K562 (cell line): Measurements from ENCODE around the gene FBXW8. TPM values are rescaled to one million over a fixed set of nuclear protein-coding genes. Genes with fewer than 3 reads are reported as not detected.

Experiments
- BCOR ChIP-seq: fragments of 450-650 bp; IDR thresholded peaks from 2 replicates; pipeline ENCODE4 v1.6.1; 2016
- CBX1 ChIP-seq: sonication (generic); IDR thresholded peaks from 2 replicates; pipeline ENCODE4 v1.6.1; 2016; ENCODE audit warnings: antibody characterized with exemption, low read depth, mild to moderate bottlenecking
- DDX20 ChIP-seq: fragments of 450-650 bp; IDR thresholded peaks from 2 replicates; pipeline ENCODE4 v1.6.1; 2016; ENCODE audit warnings: missing genetic modification characterization, low read depth, mild to moderate bottlenecking, missing compliant biosample characterization, moderate library complexity
- ETV1 ChIP-seq: fragments of 450-650 bp; conservative IDR thresholded peaks from 2 replicates; pipeline ENCODE4 v1.6.1; 2016; ENCODE audit warnings: missing genetic modification characterization, control low read depth, low read depth, missing compliant biosample characterization
- GABPA ChIP-seq: fragments of 200-800 bp; sonication (Bioruptor generic); conservative IDR thresholded peaks from 2 replicates; pipeline ENCODE4 v1.6.1; 2016; ENCODE audit warnings: low read depth, missing genetic modification characterization, missing compliant biosample characterization
- GABPB1 ChIP-seq: sonication (generic); formaldehyde crosslinking; IDR thresholded peaks from 2 replicates; pipeline ENCODE4 v1.8.0; 2022; ENCODE audit warnings: mild to moderate bottlenecking, missing genetic modification reagents
- HMBOX1 ChIP-seq: sonication (generic); IDR thresholded peaks from 2 replicates; pipeline ENCODE4 v1.6.1; 2016
- L3MBTL2 ChIP-seq: fragments of 450-650 bp; IDR thresholded peaks from 2 replicates; pipeline ENCODE4 v1.6.1; 2016; ENCODE audit warnings: mild to moderate bottlenecking, moderate library complexity
- SOX6 ChIP-seq: fragments of 450-650 bp; IDR thresholded peaks from 2 replicates; pipeline ENCODE4 v1.6.1; 2014; ENCODE audit warnings: mild to moderate bottlenecking
- TCF3 ChIP-seq: sonication (generic); formaldehyde crosslinking; IDR thresholded peaks from 2 replicates; pipeline ENCODE4 v1.4.0; 2020; ENCODE audit warnings: mild to moderate bottlenecking, missing genetic modification reagents
- TEAD4 ChIP-seq, 2 experiments: sonication (generic) in 1 of 2; formaldehyde crosslinking in 1 of 2; IDR thresholded peaks; 2 replicates each; pipeline versions ENCODE4 v1.6.1 to v1.8.0; 2012 to 2022; ENCODE audit warnings: borderline replicate concordance in 1 of 2, inconsistent platforms in 1 of 2, low read length in 1 of 2, mild to moderate bottlenecking in 1 of 2, missing genetic modification reagents in 1 of 2
- TOE1 ChIP-seq, 2 experiments: fragments of 450-650 bp in 1 of 2; sonication (generic) in 1 of 2; formaldehyde crosslinking in 1 of 2; IDR thresholded peaks; 2 replicates each; pipeline versions ENCODE4 v1.7.1 to v1.8.0; 2016 to 2022; ENCODE audit warnings: borderline replicate concordance in 2 of 2, mild to moderate bottlenecking in 2 of 2, antibody characterized with exemption in 1 of 2, inconsistent platforms in 1 of 2, low read depth in 1 of 2, missing genetic modification reagents in 1 of 2, moderate library complexity in 1 of 2
- YY1 ChIP-seq, 3 experiments: IDR thresholded peaks; 2 replicates each; pipeline ENCODE4 v1.6.1; 2011; ENCODE audit warnings: low read length in 2 of 3, mild to moderate bottlenecking in 2 of 3, moderate library complexity in 2 of 3, borderline replicate concordance in 1 of 3, control low read depth in 1 of 3, low read depth in 1 of 3; ENCODE audit not compliant: insufficient read depth in 3 of 3, insufficient replicate concordance in 2 of 3, control insufficient read depth in 1 of 3, insufficient read length in 1 of 3; ENCODE audit errors: extremely low read depth in 1 of 3
- ZNF354B ChIP-seq: fragments of 250-450 bp; sonication (Bioruptor Pico); IDR thresholded peaks from 2 replicates; pipeline ENCODE4 v1.4.0; 2020
- polyA plus RNA-seq, 8 experiments: library from polyadenylated mRNA; depleted of rRNA in 4 of 8; stranded (reverse) in 5 of 8; unstranded in 3 of 8; fragments of >200 nt; fragmentation: Nextera tagmentation in 2 of 8; fragmentation: Illumina TruSeq in 1 of 8; extraction: Ambion mirVana in 2 of 8; extraction: Trizol in 1 of 8; gene quantifications; 2 replicates each; pipeline versions ENCODE4 v1.2.1 to v1.2.3, GENCODE V29; 2011 to 2014; ENCODE audit warnings: inconsistent platforms in 1 of 8, missing spikeins in 1 of 8
- total RNA-seq, 7 experiments: library from RNA; depleted of rRNA in 6 of 7; stranded (reverse); fragments of >200 nt in 6 of 7; fragmentation: Illumina TruSeq in 2 of 7; extraction: Trizol in 2 of 7; gene quantifications; 2 replicates each; pipeline versions ENCODE4 v1.2.1 to v1.2.3, GENCODE V29; 2011 to 2021; ENCODE audit warnings: low replicate concordance in 1 of 7
- TF ChIP-seq, protein P1 (sequence below), 2 experiments: fragments of 450-650 bp; conservative IDR thresholded peaks; 2 replicates each; pipeline ENCODE4 v1.6.1; 2017; ENCODE audit warnings: mild to moderate bottlenecking in 2 of 2, moderate library complexity in 2 of 2
- TF ChIP-seq, protein P2 (sequence below), 2 experiments: fragments of 250-450 bp in 1 of 2; fragments of 450-650 bp in 1 of 2; sonication (Bioruptor Pico) in 1 of 2; IDR thresholded peaks; 2 replicates each; pipeline versions ENCODE4 v1.6.1 to v1.8.0; 2016 to 2021; ENCODE audit warnings: mild to moderate bottlenecking in 2 of 2, moderate library complexity in 2 of 2, missing compliant biosample characterization in 1 of 2, missing genetic modification characterization in 1 of 2
- TF ChIP-seq, protein P3 (sequence below), 2 experiments: fragments of 200-800 bp in 1 of 2; sonication (Bioruptor generic) in 1 of 2; sonication (generic) in 1 of 2; formaldehyde crosslinking in 1 of 2; IDR thresholded peaks in 1 of 2; conservative IDR thresholded peaks in 1 of 2; 2 replicates each; pipeline versions ENCODE4 v1.5.0 to v1.6.1; 2016 to 2020; ENCODE audit warnings: missing compliant biosample characterization in 1 of 2, missing genetic modification characterization in 1 of 2, missing genetic modification reagents in 1 of 2
- TF ChIP-seq, protein P4 (sequence below), 3 experiments: IDR thresholded peaks in 2 of 3; conservative IDR thresholded peaks in 1 of 3; 2 replicates each; pipeline ENCODE4 v1.5.1; 2011 to 2012; ENCODE audit warnings: low read length in 3 of 3, mild to moderate bottlenecking in 3 of 3, control low read depth in 2 of 3, improper control_type of control experiment in 1 of 3, inconsistent platforms in 1 of 3, low read depth in 1 of 3, mixed read lengths in 1 of 3, moderate library complexity in 1 of 3; ENCODE audit not compliant: insufficient read depth in 2 of 3

Gene FBXW8
- total and polyA plus RNA-seq, 9 of the 15 experiments (the other 6 are each of a cell fraction or from before 2014, with no cell fraction given) = 0.58 to 8.3 (median 4.4) TPM

GRCh38 chr12:116919247-116919661 is 8.5 kb downstream of the FBXW8 start (continued):
- peak; percentile 93 for TF ChIP-seq ETV1 (tag)
- TF ChIP-seq GABPB1 (CRISPR knock-in tag) = peak; percentile 54; the same call in 1 of the 2 replicates
- TF ChIP-seq, protein P1, sequence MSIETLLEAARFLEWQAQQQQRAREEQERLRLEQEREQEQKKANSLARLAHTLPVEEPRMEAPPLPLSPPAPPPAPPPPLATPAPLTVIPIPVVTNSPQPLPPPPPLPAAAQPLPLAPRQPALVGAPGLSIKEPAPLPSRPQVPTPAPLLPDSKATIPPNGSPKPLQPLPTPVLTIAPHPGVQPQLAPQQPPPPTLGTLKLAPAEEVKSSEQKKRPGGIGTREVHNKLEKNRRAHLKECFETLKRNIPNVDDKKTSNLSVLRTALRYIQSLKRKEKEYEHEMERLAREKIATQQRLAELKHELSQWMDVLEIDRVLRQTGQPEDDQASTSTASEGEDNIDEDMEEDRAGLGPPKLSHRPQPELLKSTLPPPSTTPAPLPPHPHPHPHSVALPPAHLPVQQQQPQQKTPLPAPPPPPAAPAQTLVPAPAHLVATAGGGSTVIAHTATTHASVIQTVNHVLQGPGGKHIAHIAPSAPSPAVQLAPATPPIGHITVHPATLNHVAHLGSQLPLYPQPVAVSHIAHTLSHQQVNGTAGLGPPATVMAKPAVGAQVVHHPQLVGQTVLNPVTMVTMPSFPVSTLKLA (conservative IDR thresholded peaks at IDR 0.05) = peak in 1 of 2 experiments; percentile 44; a peak in 1 of 4 replicates
- TF ChIP-seq, protein P2, sequence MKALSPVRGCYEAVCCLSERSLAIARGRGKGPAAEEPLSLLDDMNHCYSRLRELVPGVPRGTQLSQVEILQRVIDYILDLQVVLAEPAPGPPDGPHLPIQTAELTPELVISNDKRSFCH (CRISPR knock-in tag; IDR thresholded peaks at IDR 0.05) = no peak
- TF ChIP-seq, protein P2 (tag; IDR thresholded peaks at IDR 0.05) = peak; percentile 83
- peak; percentile 81 for TF ChIP-seq ZNF354B (CRISPR knock-in tag)
- TF ChIP-seq DDX20 (tag) = 0 out of 2 replicates have a peak, but pooled peaks have one; percentile 6
- TF ChIP-seq TEAD4 (IDR thresholded peaks at IDR 0.05; ENCODE audit: low read length) = peak; percentile 75
- no peak for TF ChIP-seq TEAD4 (CRISPR knock-in tag; IDR thresholded peaks at IDR 0.05; ENCODE audit: borderline replicate concordance)
- TF ChIP-seq TOE1 (IDR thresholded peaks at IDR 0.05; ENCODE audit: borderline replicate concordance) = 0 out of 2 replicates have a peak, but pooled peaks have one; percentile 15
- TF ChIP-seq TOE1 (CRISPR knock-in tag; IDR thresholded peaks at IDR 0.05; ENCODE audit: borderline replicate concordance, low read depth) = no peak
- TF ChIP-seq TCF3 = peak; percentile 82
- TF ChIP-seq HMBOX1 = peak; percentile 100
- peak in 1 of 3 experiments; percentile 27 for TF ChIP-seq YY1 (IDR thresholded peaks at IDR 0.05; ENCODE audit: borderline replicate concordance in 1 of 3, control insufficient read depth in 1 of 3, extremely low read depth in 1 of 3, insufficient read depth in 3 of 3, insufficient read length in 1 of 3, insufficient replicate concordance in 2 of 3, low read depth in 1 of 3, low read length in 2 of 3)
- peak; percentile 58; the same call in 1 of the 2 replicates for TF ChIP-seq GABPA (tag)
- TF ChIP-seq L3MBTL2 = peak; percentile 59; the same call in 1 of the 2 replicates
- TF ChIP-seq CBX1 = no peak
- TF ChIP-seq BCOR = peak; percentile 61; the same call in 1 of the 2 replicates
- peak; percentile 64; the same call in 1 of the 2 replicates for TF ChIP-seq SOX6
- TF ChIP-seq, protein P3, sequence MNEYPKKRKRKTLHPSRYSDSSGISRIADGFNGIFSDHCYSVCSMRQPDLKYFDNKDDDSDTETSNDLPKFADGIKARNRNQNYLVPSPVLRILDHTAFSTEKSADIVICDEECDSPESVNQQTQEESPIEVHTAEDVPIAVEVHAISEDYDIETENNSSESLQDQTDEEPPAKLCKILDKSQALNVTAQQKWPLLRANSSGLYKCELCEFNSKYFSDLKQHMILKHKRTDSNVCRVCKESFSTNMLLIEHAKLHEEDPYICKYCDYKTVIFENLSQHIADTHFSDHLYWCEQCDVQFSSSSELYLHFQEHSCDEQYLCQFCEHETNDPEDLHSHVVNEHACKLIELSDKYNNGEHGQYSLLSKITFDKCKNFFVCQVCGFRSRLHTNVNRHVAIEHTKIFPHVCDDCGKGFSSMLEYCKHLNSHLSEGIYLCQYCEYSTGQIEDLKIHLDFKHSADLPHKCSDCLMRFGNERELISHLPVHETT (CRISPR knock-in tag; conservative IDR thresholded peaks at IDR 0.05 in 1 of 2, IDR thresholded peaks at IDR 0.05 in 1 of 2) = peak in 1 of 2 experiments; percentile 70; a peak in 1 of 4 replicates
- TF ChIP-seq, protein P4, sequence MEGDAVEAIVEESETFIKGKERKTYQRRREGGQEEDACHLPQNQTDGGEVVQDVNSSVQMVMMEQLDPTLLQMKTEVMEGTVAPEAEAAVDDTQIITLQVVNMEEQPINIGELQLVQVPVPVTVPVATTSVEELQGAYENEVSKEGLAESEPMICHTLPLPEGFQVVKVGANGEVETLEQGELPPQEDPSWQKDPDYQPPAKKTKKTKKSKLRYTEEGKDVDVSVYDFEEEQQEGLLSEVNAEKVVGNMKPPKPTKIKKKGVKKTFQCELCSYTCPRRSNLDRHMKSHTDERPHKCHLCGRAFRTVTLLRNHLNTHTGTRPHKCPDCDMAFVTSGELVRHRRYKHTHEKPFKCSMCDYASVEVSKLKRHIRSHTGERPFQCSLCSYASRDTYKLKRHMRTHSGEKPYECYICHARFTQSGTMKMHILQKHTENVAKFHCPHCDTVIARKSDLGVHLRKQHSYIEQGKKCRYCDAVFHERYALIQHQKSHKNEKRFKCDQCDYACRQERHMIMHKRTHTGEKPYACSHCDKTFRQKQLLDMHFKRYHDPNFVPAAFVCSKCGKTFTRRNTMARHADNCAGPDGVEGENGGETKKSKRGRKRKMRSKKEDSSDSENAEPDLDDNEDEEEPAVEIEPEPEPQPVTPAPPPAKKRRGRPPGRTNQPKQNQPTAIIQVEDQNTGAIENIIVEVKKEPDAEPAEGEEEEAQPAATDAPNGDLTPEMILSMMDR (IDR thresholded peaks at IDR 0.05 in 2 of 3, conservative IDR thresholded peaks at IDR 0.05 in 1 of 3; ENCODE audit: insufficient read depth in 2 of 3, low read depth in 1 of 3, low read length in 3 of 3) = peak in 1 of 3 experiments; percentile 5; a peak in 1 of 6 replicates
